A549 (cell line): ENCODE results near the gene CABYR.

ENCODE experiments used
- CTCF ChIP-seq: fragments of >200 bp; sonication (Bioruptor Twin); formaldehyde crosslinking; IDR thresholded peaks from 3 replicates; pipeline ENCODE4 v1.5.1; 2016
- JUN ChIP-seq, 2 experiments: fragments of >200 bp; sonication (Bioruptor Twin); formaldehyde crosslinking; IDR thresholded peaks; 2 replicates in 1 of 2; 3 replicates in 1 of 2; pipeline ENCODE4 v1.6.1; 2016 to 2017

GRCh38 chr18:24190590-24190989 lies 51.7 kb downstream of the CABYR start:
- TF ChIP-seq JUN (IDR thresholded peaks at IDR 0.05) = no peak
- no peak for TF ChIP-seq CTCF
